ENCODE measurements around the gene RIGI.
"Not testable (repeated sequence)": the region's sequence is repeated elsewhere in the genome, so short reads cannot be mapped to it uniquely, and the experiment has no call there.

Gene RIGI

DNA sequence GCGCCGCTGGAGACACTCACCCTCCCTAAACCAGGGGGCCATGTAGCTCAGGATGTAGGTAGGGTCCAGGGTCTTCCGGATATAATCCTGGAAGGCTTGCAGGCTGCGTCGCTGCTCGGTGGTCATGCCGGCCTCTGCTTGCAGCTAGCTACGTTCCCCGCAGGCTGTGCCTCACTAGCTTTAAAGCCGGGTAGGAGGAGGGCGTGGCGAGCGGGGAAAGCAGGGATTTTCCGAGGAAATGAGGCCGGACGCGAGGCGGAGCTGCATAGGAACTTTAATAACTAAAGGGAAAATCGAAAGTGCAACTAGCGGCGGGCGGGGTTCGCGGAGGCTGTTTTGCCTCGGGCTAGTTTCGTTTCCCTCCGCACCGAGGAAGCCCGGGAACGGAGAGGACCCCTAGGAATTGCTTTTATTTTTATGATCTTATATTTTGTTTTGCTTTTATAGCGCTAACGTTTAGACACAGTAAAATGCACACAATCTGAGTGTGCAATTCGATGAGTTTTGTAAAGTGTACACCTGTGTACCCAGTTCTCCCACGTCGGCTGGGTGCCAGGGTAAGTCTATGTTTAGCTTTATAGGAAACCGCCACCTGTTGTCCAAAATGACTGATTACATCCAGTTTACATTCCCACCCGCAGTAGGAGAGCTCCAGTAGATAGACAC, at the start of gene RIGI:
Gene RIGI, minus strand, starts transcription at position 156 of the 666 bp plus-strand sequence. Its CDS starts 30 bp downstream, at position 126.
- peak; percentile 42 to 61 for DNase-seq (ENCODE audit: low read depth in 1 of 2, low spot score in 1 of 2)

DNA sequence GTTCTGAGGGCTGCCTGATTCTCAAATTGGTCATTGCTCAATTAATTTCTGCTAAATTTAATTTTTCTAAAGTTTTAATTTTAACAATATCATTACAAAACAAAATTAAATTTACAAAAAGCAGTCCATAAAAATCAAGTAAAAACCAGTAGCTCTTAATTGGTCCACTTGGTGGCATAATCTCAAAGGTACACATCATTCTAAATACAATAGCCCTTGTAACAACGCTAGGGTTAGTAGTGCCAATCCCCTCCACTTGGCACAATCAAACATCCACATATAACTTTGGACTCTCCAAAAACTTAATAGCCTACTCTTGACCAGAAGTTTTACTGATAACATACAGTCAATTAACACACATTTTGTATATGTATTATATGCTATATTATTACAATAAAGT, 48.9 kb upstream of the RIGI start:
- DNase-seq (ENCODE audit: low read depth in 1 of 2, low spot score in 1 of 2), result no peak

DNA sequence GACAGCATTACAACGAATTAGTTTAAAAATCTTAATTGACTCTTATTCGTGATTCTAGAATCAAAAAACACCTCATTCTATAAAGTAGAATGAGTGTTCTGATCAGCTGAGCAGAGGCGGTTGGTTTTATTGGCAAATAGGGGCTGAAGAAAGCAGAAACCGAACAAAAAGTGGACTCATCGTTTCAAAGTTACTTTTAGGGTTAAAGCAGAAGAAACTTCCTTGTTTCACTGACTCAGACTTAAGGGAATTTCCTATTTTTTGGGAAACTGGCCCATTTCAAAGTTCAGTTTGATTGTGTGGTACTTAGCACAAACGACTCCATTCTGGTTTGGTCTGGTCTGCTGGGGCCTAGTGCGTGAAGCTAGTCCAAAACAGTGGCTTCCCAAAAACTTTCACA, 47.8 kb upstream of the RIGI start:
- DNase-seq (ENCODE audit: low read depth in 1 of 2, low spot score in 1 of 2), result no peak

DNA sequence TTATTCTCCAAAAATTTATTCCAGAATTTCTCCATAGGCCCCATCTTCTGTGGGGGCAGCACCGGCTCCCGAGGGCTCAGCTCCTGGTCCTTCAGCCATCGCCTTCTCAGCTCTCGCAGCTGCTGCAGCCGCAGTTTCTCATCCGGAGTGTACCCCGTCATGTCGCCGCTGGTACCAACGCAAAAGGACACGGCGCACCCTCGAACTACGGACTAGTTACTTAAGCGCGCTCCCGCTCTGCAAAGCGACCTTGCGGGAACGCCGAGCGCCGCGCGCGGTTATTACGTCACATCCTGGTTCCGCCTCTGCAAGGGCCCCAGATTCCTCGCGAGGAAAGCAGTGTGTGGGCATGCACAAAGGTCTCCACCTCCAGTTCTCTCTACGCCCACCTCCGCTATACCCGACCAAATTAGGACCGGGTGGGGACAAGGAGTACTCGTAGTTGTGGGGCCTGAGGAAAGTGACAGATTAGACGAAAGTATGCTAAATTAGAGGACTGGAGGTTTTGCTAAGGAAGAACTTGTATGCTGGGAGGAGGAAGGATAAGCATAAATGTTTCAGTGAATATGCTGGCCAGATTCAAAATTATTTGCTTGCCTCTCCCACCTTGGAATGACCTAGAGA, 47.0 kb upstream of the RIGI start, which contains the start of gene NDUFB6:
Gene NDUFB6, minus strand, starts transcription at position 260 of the 624 bp plus-strand sequence. Its CDS starts 99 bp downstream, at position 161.
- DNase-seq (ENCODE audit: low read depth in 1 of 2, low spot score in 1 of 2), result peak; percentile 93

DNA sequence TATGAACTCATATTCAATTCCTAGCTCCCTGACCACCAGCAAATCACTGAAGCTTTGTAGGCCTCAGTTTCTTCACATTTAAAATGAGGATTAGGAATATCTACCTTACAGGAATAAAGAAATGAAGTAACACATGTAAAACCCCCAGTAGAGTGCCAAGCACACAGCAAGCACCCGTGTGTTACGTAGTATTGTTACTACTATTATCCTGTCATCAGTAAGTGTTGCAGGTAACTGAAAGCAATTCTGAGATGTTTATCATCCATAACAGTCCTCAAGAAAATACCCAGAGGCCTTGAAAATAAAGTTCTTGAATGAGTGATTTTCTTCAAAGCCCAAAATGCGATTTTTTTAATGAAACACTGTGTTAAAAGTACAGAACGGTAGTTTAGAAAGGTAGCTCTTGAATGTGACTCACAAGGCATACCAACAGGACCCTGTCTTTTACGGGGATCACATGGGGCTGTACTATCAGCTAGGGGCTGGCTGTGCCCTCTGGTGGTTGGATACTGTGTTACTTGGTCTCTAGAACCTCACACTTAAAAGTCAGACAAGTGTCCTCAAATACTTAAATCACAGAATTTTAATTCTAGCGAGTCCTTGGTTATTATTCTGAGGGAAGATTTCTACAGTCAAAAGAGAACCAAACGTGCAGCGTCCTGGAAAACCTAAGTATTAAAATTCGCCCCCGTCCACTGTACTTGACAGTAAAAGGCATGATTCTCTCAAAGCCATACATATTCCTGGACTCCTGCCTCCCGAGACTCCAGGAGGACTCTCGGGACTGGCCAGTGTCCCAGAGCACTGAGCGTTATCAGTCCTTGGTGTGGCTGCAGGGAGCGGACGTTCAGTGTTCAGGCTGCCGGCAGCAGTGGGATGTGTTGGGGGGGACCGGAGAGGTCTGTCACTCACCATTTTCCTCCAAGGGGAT, 46.2 kb upstream of the RIGI start:
- peak; percentile 11 to 73 for DNase-seq (ENCODE audit: low read depth in 1 of 2, low spot score in 1 of 2)

DNA sequence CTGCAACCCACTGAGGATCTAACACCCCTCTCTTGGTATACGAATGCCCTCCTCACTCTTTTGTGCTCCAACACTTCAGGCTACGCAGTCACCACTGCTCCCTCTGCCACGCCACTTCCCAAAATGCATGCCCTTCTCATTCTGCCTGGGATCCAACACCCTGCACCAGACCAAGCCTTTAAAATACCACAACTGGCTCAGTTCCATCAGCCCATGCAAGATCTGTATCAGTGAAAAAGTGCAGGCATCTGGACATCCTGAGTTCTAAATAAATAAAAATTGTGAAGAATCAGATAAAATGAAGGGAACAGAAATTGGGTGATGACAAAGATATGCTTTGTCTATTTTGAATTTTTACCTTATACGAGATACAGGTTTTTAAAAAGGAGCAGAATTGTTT, 44.3 kb upstream of the RIGI start:
- DNase-seq (ENCODE audit: low read depth in 1 of 2, low spot score in 1 of 2), result no peak

DNA sequence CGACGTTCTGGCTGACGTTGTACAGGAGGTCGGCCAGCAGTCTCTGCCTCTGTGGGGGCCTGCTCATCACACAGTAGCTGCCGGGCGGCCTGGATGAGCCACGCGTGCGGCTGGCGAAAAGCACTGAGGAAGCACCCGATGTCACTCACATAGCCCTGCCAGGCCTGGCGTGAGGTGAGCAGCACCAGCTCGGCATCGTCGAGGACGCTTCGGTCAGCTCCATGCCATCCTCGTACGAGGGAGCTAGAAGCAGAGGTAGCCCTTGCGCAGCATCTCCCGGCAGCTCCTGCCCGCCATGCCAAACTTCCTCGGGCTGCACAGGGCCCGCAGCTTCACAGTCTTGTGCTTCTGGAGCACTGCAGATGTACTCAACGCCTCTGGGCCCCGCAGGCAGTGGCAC, 40.8 kb upstream of the RIGI start:
- no peak for DNase-seq (ENCODE audit: low read depth in 1 of 2, low spot score in 1 of 2)

DNA sequence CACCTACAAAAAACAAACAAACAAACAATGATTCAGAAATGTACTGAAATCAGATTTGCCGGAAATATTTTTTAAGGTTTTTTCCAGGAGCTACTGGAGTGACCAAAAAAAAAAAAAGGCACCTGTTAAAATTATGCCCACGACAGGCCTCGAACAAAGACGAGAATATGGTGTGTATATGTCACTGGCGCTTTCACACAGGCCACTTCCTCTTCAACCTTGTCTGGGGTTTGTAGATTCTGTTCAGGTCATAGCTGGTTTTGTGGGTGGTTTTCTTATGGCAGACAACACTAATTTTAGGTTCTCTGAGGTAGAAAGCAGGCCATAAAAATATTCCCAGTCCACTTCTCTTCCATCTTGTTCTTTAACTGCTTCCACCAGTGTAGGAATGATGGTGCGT, 40.0 kb upstream of the RIGI start:
- DNase-seq (ENCODE audit: low read depth in 1 of 2, low spot score in 1 of 2), result no peak

DNA sequence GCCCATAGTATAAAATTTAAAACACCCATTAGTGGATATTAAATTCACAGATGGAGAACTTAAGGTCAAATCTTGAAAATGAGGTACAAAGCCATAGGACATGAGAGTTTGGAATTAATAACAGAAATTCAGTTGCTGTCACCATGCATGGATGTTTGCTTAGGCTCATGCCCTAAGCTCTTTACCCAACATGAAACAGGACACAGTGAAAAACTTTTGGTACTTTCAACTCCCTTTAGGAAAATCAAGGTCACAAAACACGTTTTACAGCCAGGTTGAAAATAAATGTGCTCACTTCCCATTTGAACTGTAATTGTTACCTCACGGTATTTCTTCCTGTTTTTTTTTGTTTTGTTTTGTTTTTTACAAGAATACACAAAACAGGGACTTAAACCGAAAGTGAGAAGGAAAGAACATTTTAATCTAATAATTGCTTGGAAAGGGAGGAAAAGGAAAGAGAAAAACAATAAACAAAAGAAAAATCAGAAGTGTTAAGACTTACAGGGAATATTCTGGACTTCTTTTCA, 32.5 kb upstream of the RIGI start:
- no peak for DNase-seq (ENCODE audit: low read depth in 1 of 2, low spot score in 1 of 2)

DNA sequence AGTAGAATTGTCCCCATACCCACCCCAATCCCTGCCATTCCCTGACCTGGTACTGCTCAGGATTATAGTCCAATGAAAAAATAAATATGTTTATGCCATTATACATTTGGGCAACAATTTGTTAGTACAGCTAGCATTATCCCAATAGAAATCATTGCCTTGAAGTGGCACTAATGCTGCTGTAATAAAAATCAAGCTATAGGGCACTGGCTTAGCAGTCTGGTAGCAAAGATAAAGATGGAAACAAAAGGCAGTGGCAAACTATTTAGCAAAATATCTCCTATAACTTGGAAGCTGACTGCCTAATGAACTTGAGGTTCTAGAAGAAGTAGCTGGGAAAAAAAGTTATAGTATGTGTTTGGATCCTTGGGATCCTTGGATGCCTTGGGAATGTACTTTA, 28.6 kb upstream of the RIGI start:
- DNase-seq (ENCODE audit: low read depth in 1 of 2, low spot score in 1 of 2), result no peak

DNA sequence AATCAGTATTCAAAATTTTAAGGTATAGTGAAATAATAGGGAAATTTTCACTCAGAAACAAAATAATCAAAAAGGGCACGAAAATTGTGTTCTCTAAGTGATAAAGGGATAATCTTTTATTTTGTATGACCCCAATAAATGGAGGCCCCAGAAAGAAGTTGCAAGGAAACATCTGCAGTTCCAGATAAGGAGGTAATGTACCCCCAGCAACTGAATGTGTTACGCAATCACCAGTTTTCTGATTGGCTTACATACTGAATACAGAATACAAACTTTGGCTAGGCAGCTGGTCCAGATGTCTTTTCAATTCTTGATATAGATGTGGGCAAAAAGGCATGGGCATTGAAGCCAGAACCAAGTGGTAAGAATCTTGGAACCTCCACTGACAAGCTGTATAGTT, 28.1 kb upstream of the RIGI start:
- no peak for DNase-seq (ENCODE audit: low read depth in 1 of 2, low spot score in 1 of 2)

DNA sequence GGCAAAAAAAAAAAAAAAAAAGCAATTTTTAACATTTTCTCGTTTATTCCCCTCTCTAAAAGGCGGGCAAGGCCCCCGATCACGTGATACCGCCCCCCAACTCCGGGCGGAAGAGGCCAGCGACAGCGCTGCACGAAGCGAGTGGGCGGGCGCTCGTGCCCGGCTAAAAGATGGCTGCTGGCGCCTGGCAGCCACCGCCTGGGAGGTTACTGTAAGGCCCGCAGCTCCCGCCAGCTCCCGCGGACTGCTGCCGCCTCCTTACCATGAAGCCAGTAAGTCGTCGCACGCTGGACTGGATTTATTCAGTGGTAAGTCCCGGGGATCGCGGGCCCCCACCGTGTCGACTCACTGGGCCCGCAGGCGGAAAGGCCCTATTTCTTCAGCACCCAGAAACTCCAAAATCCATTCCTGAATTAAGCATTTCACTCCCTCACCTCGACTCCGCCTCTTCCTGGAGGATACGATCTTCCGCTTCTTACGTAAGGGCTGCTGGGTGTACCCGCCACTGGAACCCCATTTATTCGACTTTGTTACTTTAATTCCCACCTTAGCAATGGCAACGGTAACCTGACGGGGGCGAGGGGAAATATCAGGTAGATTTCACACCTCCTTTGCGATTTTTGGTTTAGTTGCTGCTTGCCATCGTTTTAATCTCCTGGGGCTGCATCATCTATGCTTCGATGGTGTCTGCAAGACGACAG, 26.3 kb upstream of the RIGI start, which contains the start of the genes SMIM27 and TOPORS:
Gene SMIM27, plus strand, starts transcription at position 156 of the 701 bp plus-strand sequence. Its CDS starts 108 bp downstream, at position 264.
Gene TOPORS, minus strand, starts transcription at position 415 of the 701 bp plus-strand sequence. Its CDS starts 150 bp downstream, at position 265.
- peak; percentile 83 to 85 for DNase-seq (ENCODE audit: low read depth in 1 of 2, low spot score in 1 of 2)

DNA sequence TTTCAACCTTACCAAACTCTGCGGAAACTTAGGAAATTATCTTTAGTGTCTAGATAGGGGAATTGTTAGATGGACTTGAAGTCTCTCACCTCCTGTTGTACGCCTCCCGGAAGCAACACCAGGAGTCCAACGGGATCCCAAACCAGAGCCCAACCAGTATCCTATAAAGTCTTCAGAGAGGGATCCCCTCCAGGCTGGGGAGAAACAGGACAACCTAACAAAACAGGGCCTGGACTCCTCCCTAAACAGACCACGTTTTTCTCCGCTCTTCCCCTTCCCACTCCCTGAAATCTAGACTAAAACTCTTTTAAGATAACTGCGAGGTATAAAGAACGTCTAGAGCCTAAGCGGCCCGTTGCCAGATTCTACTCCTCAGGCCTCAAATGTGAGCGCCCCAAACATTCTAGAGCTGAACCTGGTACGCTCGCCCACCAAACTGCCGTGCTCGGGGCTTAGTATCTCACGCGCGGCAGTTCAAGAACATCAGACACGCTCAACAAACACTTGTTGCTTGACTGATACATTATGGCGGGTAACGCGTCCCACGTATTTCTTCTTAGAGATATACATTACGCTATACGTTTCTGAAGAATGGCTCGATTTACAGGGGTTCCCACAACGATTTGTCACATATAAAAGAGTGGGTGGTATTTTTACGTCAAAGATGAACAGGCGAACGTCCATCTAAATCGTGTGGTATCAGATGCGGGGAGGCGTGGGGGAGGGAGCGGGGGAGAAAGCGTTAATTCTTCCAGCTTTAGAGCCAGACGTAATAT, 25.5 kb upstream of the RIGI start:
- DNase-seq (ENCODE audit: low read depth in 1 of 2, low spot score in 1 of 2), result peak; percentile 24 to 42

DNA sequence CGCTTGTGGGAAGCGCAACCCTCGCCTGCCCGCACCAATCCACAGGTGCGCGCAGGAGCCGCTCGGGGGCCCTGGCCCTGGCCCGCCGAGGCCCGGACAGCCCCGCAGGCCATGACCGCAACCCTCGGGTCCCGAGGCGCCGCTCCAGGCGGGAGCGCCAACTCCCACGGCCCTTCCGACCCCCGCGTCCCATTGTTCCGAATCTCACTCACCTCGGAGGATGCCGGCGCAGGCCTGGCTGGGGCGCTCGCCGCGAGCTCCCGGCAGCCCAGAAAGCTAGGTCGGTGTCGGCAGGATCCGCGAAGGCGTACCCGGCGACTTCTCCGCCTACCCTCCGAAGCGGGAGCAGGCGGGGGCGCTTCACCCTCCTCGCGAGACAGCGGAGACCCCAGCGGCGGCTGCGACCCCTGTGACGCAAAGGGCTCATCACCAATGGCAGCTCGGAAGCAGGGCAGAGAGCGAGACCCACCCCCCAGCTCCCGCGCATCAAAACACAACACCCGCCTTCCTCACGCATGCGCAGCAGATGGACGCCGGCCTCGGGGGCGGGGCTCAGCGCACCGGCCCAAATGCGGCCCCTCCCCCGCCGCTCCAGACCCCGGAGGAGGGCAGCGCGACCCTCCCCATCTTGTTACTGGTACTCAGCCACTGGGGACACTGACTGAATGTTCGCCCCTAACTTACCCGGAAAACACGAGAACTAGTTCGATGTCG, 24.7 kb upstream of the RIGI start:
- peak; percentile 84 to 87 for DNase-seq (ENCODE audit: low read depth in 1 of 2, low spot score in 1 of 2)

DNA sequence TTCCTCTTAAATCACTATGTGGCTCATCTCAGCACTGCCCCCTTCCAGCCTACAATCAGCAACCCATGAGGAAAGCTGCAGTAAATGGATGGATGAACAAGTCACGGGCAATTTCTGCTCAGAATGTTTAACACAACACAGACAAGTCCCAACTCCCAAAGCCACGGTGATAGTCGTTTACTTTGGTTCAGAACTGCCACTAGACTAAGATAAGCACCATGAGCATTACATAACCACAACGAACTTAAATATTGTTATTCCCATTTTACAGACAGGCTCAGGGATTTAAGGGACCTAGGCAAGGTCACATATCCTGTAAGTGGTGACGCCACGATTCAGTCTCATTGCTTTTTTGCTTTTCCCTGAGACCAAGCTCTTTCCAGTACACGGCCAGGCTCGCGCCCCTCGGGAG, 24.2 kb upstream of the RIGI start:
- peak in 1 of 2 donors; percentile 7 for DNase-seq (ENCODE audit: low read depth in 1 of 2, low spot score in 1 of 2)

DNA sequence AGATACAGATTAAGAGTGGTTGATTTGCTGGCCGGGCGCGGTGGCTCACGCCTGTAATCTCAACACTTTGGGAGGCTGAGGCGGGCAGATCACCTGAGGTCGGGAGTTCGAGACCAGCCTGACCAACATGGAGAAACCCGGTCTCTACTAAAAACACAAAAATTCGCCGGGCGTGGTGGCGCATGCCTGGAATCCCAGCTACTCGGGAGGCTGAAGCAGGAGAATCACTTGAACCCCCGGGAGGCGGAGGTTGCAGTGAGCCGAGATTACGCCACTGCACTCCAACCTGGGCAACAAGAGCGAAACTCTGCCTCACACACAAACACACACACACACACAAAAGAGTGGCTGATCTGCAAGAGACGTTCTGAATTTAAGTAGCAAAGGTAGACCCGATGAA, 22.2 kb upstream of the RIGI start:
- not testable (repeated sequence) for DNase-seq (ENCODE audit: low read depth in 1 of 2, low spot score in 1 of 2)

DNA sequence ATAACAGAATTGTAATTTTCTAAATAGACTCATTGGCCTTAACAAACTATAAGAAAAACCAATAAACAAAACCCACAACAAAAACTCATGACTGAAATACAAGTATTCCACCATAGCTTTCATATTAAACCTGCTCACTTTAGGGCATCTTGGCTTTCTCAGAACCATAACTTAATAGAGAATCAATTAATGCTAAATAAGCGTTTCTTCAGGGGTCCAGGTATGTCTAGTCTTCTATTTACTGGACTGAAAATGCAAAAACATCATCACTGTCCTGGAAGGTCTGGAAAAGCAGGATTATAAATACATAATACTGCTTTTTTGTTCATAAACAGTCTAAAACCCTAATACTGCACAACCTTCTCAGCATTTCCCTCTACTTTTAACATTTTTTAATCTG, 19.9 kb upstream of the RIGI start:
- DNase-seq (ENCODE audit: low read depth in 1 of 2, low spot score in 1 of 2), result no peak

DNA sequence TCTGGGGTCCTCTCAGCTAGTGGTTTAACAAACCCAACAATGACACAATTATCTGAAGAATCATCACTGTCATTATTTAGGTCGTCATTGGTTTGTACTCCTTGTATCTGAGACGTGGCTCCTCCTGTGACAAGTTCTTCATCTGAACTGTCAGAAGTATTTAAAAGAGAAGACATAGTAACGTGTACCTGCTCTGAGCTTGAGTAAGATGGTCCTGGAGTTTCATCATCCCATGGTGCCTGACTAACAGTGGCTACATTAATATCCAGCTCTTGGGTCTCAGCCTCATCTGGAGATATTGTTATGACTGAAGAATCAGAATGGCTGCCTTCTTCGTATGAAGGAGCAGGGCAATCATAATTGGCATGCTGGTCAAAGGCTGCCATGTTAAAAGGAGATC, 17.1 kb upstream of the RIGI start:
- DNase-seq (ENCODE audit: low read depth in 1 of 2, low spot score in 1 of 2), result no peak

DNA sequence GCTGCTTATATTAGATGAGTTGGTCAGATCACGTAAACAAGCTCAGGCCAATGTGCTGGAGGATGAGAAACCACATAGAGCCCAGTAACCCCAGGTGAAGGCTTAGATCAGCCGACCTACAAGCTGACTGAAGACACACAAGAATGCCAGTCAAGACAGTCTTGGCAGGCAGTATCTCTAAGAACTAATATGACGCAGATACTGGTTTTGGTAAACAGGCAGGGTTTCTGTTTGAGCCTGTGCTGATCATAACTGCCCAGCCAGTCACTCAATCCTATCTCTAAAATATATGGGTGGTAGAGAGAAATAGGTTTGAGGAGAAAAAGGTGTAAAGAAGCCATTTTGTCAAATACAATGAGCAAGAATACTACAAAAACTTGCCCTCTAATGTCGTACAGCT, 7.8 kb upstream of the RIGI start:
- no peak for DNase-seq (ENCODE audit: low read depth in 1 of 2, low spot score in 1 of 2)
